Right atrium auricular region (tissue), 2 donors: ENCODE results near the gene RANGAP1. TPM values are rescaled to one million over a fixed set of nuclear protein-coding genes. Genes with fewer than 3 reads are reported as not detected.

ENCODE experiments used
- DNase-seq: peaks from one replicate; pipeline ENCODE4 v3.0.0-alpha.2; 2019; ENCODE audit warnings: low spot score
- H3K27ac ChIP-seq, 2 donors: fragments of 200-600 bp; sonication (generic); 1 replicate in 1 of 2; 2 replicates in 1 of 2; pipeline ENCODE4 v1.5.1; 2016 to 2019
- H3K27me3 ChIP-seq, 2 donors: fragments of 200-600 bp; sonication (generic); one replicate each; pipeline versions ENCODE4 v1.5.1 to v1.6.0; 2017 to 2019
- H3K36me3 ChIP-seq: fragments of 200-600 bp; sonication (generic); one replicate; pipeline ENCODE4 v1.5.1; 2016
- H3K4me1 ChIP-seq, 2 donors: fragments of 200-600 bp; sonication (generic); one replicate each; pipeline versions ENCODE4 v1.5.1 to v1.6.0; 2017 to 2019
- H3K4me3 ChIP-seq, 2 donors: fragments of 200-600 bp; sonication (generic); 1 replicate in 1 of 2; 2 replicates in 1 of 2; pipeline ENCODE4 v1.5.1; 2017 to 2019; ENCODE audit warnings: mild to moderate bottlenecking in 1 of 2, moderate library complexity in 1 of 2
- H3K9me3 ChIP-seq, 2 donors: fragments of 200-600 bp; sonication (generic); one replicate each; pipeline ENCODE4 v1.5.1; 2019
- total RNA-seq, 2 donors: library from RNA; depleted of rRNA; stranded (reverse); fragments of >200 nt; gene quantifications; one replicate each; pipeline ENCODE4 v1.1.0, GENCODE V29; 2016
- TF ChIP-seq, protein P1 (sequence below), 2 donors: fragments of 200-600 bp; sonication (generic); IDR thresholded peaks; one replicate each; pipeline ENCODE4 v1.5.1; 2019; ENCODE audit warnings: antibody characterized with exemption in 2 of 2

RANGAP1 gene
- total RNA-seq, 2 donors from 2014 or later, result 22.3 to 33.3 TPM

- TF ChIP-seq, protein P1, sequence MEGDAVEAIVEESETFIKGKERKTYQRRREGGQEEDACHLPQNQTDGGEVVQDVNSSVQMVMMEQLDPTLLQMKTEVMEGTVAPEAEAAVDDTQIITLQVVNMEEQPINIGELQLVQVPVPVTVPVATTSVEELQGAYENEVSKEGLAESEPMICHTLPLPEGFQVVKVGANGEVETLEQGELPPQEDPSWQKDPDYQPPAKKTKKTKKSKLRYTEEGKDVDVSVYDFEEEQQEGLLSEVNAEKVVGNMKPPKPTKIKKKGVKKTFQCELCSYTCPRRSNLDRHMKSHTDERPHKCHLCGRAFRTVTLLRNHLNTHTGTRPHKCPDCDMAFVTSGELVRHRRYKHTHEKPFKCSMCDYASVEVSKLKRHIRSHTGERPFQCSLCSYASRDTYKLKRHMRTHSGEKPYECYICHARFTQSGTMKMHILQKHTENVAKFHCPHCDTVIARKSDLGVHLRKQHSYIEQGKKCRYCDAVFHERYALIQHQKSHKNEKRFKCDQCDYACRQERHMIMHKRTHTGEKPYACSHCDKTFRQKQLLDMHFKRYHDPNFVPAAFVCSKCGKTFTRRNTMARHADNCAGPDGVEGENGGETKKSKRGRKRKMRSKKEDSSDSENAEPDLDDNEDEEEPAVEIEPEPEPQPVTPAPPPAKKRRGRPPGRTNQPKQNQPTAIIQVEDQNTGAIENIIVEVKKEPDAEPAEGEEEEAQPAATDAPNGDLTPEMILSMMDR (IDR thresholded peaks at IDR 0.05), result no peak
- H3K4me3 ChIP-seq, result no peak overlapping the region
- peaks cover 75% of the 10 kb centered on the region for H3K36me3 ChIP-seq
Observed at GRCh38 chr22:41267958-41268357, 18.0 kb downstream of the RANGAP1 start.

DNA sequence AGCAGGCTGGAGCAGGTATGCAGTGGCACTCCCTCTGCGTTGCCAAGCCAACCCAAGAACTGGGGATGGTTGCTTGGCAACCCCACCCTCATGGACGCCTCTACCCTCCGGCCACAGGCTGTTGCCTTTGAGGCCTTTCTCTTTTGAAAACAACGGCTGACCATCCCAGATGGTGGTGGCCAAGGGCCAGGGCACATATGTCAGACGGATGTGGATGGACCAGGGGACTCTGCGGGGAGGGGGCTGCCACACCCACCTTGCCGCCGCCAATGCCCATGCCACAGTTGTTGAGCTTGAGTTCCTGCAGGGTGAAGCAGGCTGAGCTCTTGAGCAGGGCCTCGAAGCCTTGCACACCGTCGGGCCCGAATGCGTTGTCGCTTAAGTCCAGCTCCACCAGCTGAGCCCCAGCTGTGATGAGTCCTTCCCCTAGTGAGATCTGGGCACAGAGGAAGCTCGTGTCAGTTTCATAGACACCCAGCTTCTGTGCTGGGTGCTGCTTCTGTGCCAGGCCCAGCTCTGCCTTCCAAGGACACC, 21.5 kb downstream of the RANGAP1 start:
- DNase-seq, result no peak
- Histone ChIP-seq H3K27ac (no peak overlapping the region), H3K4me3 (no peak overlapping the region), H3K27me3 (no peaks in the 10 kb centered on the region), H3K36me3 (peaks cover 54% of the 10 kb centered on the region), H3K4me1 (peaks cover 0 to 17% of the 10 kb centered on the region in 2 donors), H3K9me3 (no peaks in the 10 kb centered on the region)
- TF ChIP-seq, protein P1 (IDR thresholded peaks at IDR 0.05), result no peak

More at GRCh38 chr22:41267958-41268357, 18.0 kb downstream of the RANGAP1 start:
- DNase-seq, result no peak
- Histone ChIP-seq H3K27me3 (no peaks in the 10 kb centered on the region), H3K9me3 (no peaks in the 10 kb centered on the region), H3K4me1 (no peaks in the 10 kb centered on the region), H3K27ac (no peak overlapping the region)

- no peaks in the 10 kb centered on the region for H3K27me3 ChIP-seq
- no peak for DNase-seq
- H3K4me1 ChIP-seq, result peaks cover 0 to 17% of the 10 kb centered on the region in 2 donors
- H3K9me3 ChIP-seq, result no peaks in the 10 kb centered on the region
- TF ChIP-seq, protein P1 (IDR thresholded peaks at IDR 0.05), result no peak
- H3K36me3 ChIP-seq, result peaks cover 46% of the 10 kb centered on the region
- H3K4me3 ChIP-seq, result no peak overlapping the region
- H3K27ac ChIP-seq, result no peak overlapping the region
Observed at GRCh38 chr22:41263704-41264103, 22.3 kb downstream of the RANGAP1 start.

DNA sequence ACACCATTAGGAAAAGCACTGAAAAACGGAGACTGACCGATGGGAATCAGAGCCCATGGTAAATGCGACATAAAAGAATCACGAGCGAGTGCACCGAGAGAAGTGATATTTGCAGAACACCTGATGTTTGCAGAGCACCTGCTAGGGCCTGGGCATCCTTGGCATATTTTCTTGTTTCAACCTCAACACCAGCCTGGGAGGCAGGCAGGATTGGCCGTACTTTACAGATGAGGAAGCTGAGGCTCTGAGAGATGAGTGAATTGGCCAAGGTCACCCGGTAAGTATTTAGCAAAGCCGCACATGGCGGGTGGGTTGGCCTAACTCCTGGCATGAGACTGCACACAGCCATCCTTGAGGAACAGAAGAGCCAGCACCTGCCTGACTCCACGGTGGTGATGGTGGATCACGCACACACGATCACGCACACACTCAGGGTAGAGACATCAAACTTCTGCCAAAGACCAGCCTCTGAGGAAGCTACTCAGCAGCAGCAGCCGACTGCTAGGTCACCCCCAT, 23.7 kb downstream of the RANGAP1 start:
- Histone ChIP-seq H3K4me3 (no peak overlapping the region), H3K27me3 (no peaks in the 10 kb centered on the region), H3K9me3 (no peaks in the 10 kb centered on the region), H3K36me3 (peaks cover 38% of the 10 kb centered on the region), H3K27ac (peak overlapping the region; percentile 73 to 94), H3K4me1 (peaks cover 0 to 17% of the 10 kb centered on the region in 2 donors)
- TF ChIP-seq, protein P1 (IDR thresholded peaks at IDR 0.05), result no peak
- DNase-seq, result no peak

GRCh38 chr22:41261541-41262249, 24.3 kb downstream of the RANGAP1 start:
- Histone ChIP-seq H3K36me3 (peaks cover 36% of the 10 kb centered on the region), H3K4me1 (peaks cover 0 to 20% of the 10 kb centered on the region in 2 donors), H3K27me3 (no peaks in the 10 kb centered on the region), H3K27ac (peak overlapping the region; percentile 73 to 94), H3K9me3 (no peaks in the 10 kb centered on the region), H3K4me3 (no peak overlapping the region)
- DNase-seq, result no peak
- TF ChIP-seq, protein P1 (IDR thresholded peaks at IDR 0.05), result no peak
